ENCODE results near the gene MMP25.

The MMP25 gene

DNA sequence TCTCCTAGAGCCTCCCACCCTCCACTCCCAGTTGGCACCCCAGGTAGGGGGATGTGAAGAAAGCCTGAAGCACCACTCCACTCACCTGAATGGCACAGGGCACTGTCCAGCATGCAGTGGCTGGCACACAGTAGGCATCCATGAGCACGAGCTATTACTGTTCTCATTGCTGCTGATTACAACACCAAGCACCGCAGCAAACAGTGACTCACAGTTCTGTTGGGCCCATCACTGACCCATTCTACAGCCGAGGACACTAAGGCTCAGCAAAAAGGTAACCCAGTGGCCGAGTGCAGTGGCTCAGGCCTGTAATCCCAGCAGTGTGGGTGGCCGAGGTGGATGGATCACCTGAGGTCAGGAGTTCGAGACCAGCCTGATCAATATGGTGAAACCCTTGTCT lies 50.0 kb downstream of the MMP25 start:
- DNase-seq: no peak

- no peak for DNase-seq
Measured at GRCh38 chr16:3097266-3097665, 50.9 kb downstream of the MMP25 start.

DNA sequence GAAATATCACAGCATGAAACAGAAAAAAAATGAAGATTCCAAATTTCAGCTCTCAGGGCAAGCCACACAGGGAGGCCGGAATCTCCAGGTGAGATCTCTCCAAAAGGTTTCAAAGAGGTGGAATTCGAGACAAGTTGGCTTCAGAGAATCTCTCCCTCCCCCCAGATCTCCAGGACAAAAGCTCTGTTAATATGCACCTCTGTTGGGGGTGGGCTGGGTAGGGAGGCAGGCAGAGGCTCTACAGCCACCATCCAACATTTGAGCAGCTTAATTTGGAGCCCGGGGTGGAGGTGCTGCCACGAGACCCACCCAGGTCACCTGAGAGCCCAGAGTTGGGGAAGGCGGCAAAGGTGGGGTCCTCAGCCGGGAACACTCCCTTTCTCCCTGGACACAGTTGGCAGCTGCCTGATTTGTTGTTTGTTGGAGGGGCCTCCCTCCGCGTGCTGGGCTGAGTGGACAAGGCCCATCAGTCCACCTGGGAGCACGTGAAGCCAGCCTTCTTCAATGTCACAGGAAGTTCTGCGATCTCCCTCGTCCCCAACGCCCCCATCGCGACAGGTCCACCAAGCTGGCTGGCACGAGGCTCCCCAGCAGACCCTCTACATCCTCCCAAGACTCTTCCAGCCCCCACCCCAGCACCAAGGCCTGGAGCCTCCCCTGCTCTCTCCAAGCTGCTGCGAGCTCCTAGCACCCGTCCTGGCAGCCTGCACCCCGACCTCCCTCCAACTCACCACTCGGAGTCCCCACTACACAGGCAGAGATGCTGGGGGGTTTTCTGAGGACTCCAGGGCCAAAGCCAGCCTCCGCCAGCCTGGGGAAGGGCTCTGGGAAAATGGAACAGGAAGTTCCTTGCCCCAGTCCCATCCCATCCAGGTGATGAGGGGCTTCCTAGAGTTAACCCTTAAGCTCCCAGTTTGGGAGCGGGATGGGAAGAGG lies 52.4 kb downstream of the MMP25 start, which contains the start of gene ZSCAN10:
ZSCAN10 (minus strand) TSS at position 836 of the 936 bp plus-strand sequence. CDS start 6,357 bp downstream, outside the sequence.
- DNase-seq: no peak

- DNase-seq: no peak
Measured at GRCh38 chr16:3099395-3099731, 53.0 kb downstream of the MMP25 start.

DNA sequence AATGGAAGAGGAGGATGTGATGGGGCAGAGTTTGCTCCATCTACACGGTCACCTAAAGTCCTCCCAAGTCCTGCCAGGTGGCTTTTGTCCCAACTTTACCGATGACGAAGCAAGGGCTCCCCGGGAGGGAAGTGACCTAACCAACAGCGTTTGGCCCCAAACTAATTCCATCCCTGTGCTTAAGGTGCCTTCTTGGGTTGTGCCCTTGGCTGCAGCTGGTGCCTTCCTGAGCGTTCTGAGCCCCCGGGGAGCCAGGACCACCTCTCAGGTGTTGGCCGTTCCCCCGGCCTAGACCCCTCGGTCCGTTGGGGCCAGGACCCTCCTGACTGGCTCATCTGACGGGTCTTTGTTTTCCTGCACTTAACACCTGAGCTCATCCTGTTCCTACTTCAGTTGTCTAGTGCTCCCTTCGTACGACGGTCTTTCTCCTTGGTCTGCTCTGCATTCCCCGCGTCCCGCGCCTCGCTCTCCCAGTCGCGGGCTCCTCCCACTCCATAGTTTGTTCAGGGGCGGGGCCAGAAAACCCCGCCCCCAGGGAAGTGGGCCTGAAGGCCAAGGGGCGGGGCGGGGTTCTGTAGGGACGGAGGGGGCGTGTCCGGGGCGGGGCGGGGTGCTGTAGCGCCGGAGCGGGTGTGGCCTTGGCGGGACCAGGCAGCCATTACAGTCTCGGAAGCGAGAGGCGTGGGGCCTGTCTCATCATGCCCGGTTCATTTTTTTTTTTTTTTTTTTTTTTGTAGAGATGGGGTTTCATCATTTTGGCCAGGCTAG lies 53.6 kb downstream of the MMP25 start:
- peak; percentile 98 for DNase-seq

DNA sequence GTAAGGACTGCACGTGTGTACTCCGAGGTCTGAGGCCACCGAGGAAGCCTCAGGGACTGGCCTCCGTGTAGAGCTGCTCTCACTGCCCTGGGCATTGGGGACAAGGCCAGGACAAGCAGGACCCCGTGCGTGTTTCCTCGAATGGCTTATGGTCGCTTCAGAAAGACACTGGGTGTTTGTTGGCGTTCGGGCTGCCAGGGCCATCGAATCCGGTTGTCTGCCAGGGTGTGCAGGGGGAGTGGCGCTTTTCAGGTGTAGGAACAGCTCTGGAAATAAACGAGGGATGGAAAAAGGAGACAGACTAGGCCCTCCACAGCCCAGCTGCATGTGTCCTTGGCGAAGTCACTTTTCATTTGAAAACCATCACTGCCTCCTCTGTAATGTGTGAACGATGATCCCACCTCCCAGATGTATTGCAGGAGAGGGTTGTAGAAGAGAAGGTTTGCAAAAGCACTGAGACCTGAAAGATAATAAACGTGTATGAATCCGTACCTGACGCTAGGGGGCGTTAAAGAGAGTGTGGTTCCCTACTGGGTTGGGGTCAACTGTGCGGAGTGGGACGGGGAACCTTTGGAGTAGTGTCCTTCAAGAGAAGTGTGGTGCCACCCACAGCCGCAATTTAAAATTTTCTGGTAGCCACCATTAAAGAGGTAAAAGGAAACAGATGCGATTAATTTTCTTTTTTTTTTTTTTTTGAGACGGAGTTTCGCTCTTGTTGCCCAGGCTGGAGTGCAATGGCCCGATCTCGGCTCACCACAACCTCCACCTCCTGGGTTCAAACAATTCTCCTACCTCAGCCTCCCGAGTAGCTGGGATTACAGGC lies 54.9 kb downstream of the MMP25 start:
- no peak for DNase-seq

DNA sequence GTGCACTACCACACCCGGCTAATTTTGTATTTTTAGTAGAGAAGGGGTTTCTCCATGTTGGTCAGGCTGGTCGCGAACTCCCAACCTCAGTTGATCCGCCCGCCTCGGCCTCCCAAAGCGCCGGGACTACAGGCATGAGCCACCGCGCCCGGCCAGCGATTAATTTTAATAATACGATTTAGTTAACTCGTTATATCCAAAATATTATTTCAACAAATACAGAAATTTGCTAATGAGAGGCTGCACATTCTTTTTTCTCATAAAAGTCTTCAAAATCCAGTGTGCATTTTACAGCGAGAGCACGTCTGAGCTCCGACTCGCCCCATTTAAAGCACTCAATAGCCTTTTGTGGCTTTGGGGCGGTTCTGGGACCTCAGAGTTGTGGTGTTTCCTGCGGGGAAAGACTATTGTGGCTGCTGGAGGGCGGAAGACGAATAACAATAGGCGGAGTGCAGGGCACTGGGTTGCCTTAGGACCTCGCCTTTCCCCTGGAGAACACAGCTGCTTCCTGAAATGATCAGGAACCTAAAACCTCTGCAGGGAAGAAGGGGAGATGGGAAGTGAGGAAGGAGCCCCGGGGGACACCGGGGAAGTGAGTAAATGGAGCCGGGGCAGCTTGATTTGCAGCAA lies 55.6 kb downstream of the MMP25 start:
- DNase-seq: peak; percentile 76

DNA sequence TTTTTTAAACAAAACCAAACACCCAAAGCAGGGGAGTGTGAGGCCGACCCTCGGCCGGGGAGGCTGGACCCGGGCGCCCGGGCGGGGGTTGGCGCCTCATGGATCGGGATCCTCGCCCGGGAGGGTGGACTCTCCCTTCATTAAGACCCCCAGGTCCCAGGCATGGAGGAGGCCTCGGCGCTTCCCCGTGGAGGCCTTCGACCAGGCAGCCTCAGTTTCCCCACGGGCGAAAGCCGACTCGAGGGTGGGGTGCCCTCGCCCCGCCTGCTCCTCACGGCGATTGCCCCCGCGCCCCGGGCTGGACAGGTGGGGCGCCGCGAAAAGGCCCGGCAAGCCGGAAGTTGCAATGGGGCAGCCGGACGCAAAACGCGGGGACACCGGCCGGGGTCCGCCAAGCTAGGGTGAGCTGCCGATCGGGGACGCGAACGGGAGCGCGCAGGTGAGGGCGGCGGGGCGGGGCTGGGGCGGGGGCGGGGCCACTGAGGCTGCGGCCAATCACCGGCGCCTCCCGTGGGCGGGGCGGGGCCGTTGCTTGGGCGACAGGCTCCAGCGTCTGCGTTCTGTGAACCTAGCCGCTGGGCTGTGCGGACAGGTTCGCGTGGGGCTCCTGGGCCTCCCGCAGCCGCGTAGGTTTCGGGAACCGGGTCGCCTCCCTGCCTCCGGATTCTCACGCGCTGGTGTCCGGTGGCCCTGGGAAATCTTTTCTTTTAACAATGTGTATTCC lies 60.0 kb downstream of the MMP25 start:
- DNase-seq: peak; percentile 97

Data from islet precursor cell (in vitro differentiated cells).